Panc1 (cell line): ENCODE results near the gene PEPD.

Experiments
- REST ChIP-seq, 2 experiments: IDR thresholded peaks; 2 replicates each; pipeline ENCODE4 v1.6.1; 2011 to 2012; ENCODE audit warnings: low read depth in 2 of 2, control low read depth in 1 of 2, low read length in 1 of 2, mild to moderate bottlenecking in 1 of 2, moderate library complexity in 1 of 2; ENCODE audit not compliant: insufficient read depth in 1 of 2
- SIN3A ChIP-seq: IDR thresholded peaks from 2 replicates; pipeline ENCODE4 v1.6.1; 2012; ENCODE audit warnings: low read depth, mild to moderate bottlenecking, low read length, moderate library complexity, borderline replicate concordance; ENCODE audit not compliant: insufficient read depth
- TCF7L2 ChIP-seq: IDR thresholded peaks from 2 replicates; pipeline ENCODE4 v1.6.1; 2011; ENCODE audit warnings: mild to moderate bottlenecking, low read depth, low read length, inconsistent platforms
- TF ChIP-seq, protein P1 (sequence below): fragments of 450-650 bp; IDR thresholded peaks from 2 replicates; pipeline ENCODE4 v1.5.1; 2017; ENCODE audit warnings: mild to moderate bottlenecking

DNA sequence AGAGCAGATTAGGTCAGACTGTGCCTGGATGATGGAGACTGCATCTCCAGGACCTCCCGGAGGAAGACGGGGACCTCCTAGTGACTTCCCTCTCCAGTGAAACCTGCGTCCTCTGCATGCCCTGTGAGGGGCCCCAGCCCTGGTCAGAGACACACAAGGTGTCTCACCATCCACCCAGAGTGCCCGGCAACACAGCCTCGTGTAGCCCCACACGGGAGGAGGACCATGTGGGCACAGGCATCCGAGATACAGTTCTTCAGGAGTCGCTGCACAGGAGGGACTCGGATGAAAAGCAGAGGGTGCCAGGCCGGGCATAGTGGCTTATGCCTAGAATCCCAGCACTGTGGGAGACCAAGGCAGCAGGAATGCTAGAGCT is 64.8 kb downstream of the PEPD start:
- TF ChIP-seq, protein P1, sequence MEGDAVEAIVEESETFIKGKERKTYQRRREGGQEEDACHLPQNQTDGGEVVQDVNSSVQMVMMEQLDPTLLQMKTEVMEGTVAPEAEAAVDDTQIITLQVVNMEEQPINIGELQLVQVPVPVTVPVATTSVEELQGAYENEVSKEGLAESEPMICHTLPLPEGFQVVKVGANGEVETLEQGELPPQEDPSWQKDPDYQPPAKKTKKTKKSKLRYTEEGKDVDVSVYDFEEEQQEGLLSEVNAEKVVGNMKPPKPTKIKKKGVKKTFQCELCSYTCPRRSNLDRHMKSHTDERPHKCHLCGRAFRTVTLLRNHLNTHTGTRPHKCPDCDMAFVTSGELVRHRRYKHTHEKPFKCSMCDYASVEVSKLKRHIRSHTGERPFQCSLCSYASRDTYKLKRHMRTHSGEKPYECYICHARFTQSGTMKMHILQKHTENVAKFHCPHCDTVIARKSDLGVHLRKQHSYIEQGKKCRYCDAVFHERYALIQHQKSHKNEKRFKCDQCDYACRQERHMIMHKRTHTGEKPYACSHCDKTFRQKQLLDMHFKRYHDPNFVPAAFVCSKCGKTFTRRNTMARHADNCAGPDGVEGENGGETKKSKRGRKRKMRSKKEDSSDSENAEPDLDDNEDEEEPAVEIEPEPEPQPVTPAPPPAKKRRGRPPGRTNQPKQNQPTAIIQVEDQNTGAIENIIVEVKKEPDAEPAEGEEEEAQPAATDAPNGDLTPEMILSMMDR = no peak
- no peak for TF ChIP-seq SIN3A
- TF ChIP-seq REST (IDR thresholded peaks at IDR 0.05; ENCODE audit: insufficient read depth in 1 of 2, low read depth in 2 of 2, low read length in 1 of 2) = no peak
- no peak for TF ChIP-seq TCF7L2
